ENCODE measurements around the gene ZFHX3. TPM values are rescaled to one million over a fixed set of nuclear protein-coding genes. Genes with fewer than 3 reads are reported as not detected.

Gene ZFHX3
- total RNA-seq, 1 donor from 2014 or later = 1.2 TPM

GRCh38 chr16:72736074-72736473, 311.9 kb downstream of the ZFHX3 start:
- DNase-seq (ENCODE audit: low spot score) = no peak
- no peak overlapping the region for H3K4me3 Mint-ChIP-seq (ENCODE audit: low read depth)
- no peaks in the 10 kb centered on the region for H3K36me3 Mint-ChIP-seq (ENCODE audit: low read depth)
- no peaks in the 10 kb centered on the region for H3K4me1 Mint-ChIP-seq (ENCODE audit: low read depth)
- H3K9me3 Mint-ChIP-seq = no peaks in the 10 kb centered on the region
- H3K27ac Mint-ChIP-seq = no peak overlapping the region
- intact Hi-C loops (cut with micrococcal nuclease) = no loop called here
- no peaks in the 10 kb centered on the region for H3K27me3 Mint-ChIP-seq (ENCODE audit: low read depth)

Measured in activated T-helper 2 cell treated with anti-CD3 and anti-CD28 coated beads, Interferon-gamma antibody, Interleukin-2, Interleukin-4, amounts not matched to agents 10 μg/mL and 5 μg/mL and 100 μg/mL, durations not matched to agents 14 hours and 24 hours and 36 hours (primary cell).